ENCODE data around the gene XPO5. TPM values are rescaled to one million over a fixed set of nuclear protein-coding genes. Genes with fewer than 3 reads are reported as not detected.
"Not testable (repeated sequence)": the region's sequence is repeated elsewhere in the genome, so short reads cannot be mapped to it uniquely, and the experiment has no call there.

Gene XPO5
- total RNA-seq, 3 donors from 2014 or later: 24.0 to 29.4 (median 29.2) TPM

GRCh38 chr6:43570876-43571441 lies 4.9 kb downstream of the XPO5 start:
- no peak for ATAC-seq
- H3K36me3 ChIP-seq (ENCODE audit: low read depth): peaks cover 7% of the 10 kb centered on the region
- H3K4me3 ChIP-seq: no peak overlapping the region

GRCh38 chr6:43559328-43559727 lies 16.5 kb downstream of the XPO5 start:
- no peak for ATAC-seq
- intact Hi-C loops (cut with DNase I, micrococcal nuclease): no loop called here
- peaks cover 14% of the 10 kb centered on the region for H3K36me3 ChIP-seq (ENCODE audit: low read depth)

More at GRCh38 chr6:43570876-43571441, 4.9 kb downstream of the XPO5 start:
- TF ChIP-seq CTCF (IDR thresholded peaks at IDR 0.05): no peak
- Histone ChIP-seq H3K4me1 (ENCODE audit: low read depth) (no peaks in the 10 kb centered on the region), H3K9me3 (no peaks in the 10 kb centered on the region)
- intact Hi-C loops (cut with DNase I, micrococcal nuclease): no loop called here
- no peak for DNase-seq

GRCh38 chr6:43557620-43558019 lies 18.2 kb downstream of the XPO5 start:
- intact Hi-C loops (cut with DNase I, micrococcal nuclease); H3K4me3 ChIP-seq; H3K9me3 ChIP-seq; H3K4me1 ChIP-seq (ENCODE audit: low read depth); DNase-seq; ATAC-seq: not testable (repeated sequence)
- H3K36me3 ChIP-seq (ENCODE audit: low read depth): peaks cover 14% of the 10 kb centered on the region

More at GRCh38 chr6:43559328-43559727, 16.5 kb downstream of the XPO5 start:
- no peak for TF ChIP-seq CTCF (IDR thresholded peaks at IDR 0.05)
- no peaks in the 10 kb centered on the region for H3K4me1 ChIP-seq (ENCODE audit: low read depth)
- no peaks in the 10 kb centered on the region for H3K9me3 ChIP-seq
- no peak overlapping the region for H3K4me3 ChIP-seq
- no peak for DNase-seq

- H3K4me3 ChIP-seq: no peak overlapping the region
- intact Hi-C loops (cut with DNase I, micrococcal nuclease): loop anchor here in 1 of 2 donors (10.0 kb wide), 1 partner anchor 58 kb away; no protein-coding TSS in a partner anchor
- ATAC-seq (no peak), DNase-seq (no peak)
- no peaks in the 10 kb centered on the region for H3K9me3 ChIP-seq
- no peaks in the 10 kb centered on the region for H3K4me1 ChIP-seq (ENCODE audit: low read depth)
- peaks cover 5% of the 10 kb centered on the region for H3K36me3 ChIP-seq (ENCODE audit: low read depth)
- no peak for TF ChIP-seq CTCF (IDR thresholded peaks at IDR 0.05)
Measured at GRCh38 chr6:43547222-43547621, 28.6 kb downstream of the XPO5 start.

- ATAC-seq (no peak), DNase-seq (no peak)
- no peak for TF ChIP-seq CTCF (IDR thresholded peaks at IDR 0.05)
- Histone ChIP-seq H3K9me3 (no peaks in the 10 kb centered on the region), H3K4me1 (ENCODE audit: low read depth) (no peaks in the 10 kb centered on the region), H3K36me3 (ENCODE audit: low read depth) (peaks cover 5% of the 10 kb centered on the region), H3K4me3 (no peak overlapping the region)
- intact Hi-C loops (cut with DNase I, micrococcal nuclease): loop anchor here in 1 of 2 donors (10.0 kb wide), 1 partner anchor 60 kb away; no protein-coding TSS in a partner anchor
Measured at GRCh38 chr6:43544461-43544860, 31.4 kb downstream of the XPO5 start.

- intact Hi-C loops (cut with DNase I, micrococcal nuclease): loop anchor here in 1 of 2 donors (10.0 kb wide), 1 partner anchor 63 kb away; no protein-coding TSS in a partner anchor
- no peak for ATAC-seq
- Histone ChIP-seq H3K4me1 (ENCODE audit: low read depth) (no peaks in the 10 kb centered on the region), H3K4me3 (no peak overlapping the region), H3K36me3 (ENCODE audit: low read depth) (peaks cover 5% of the 10 kb centered on the region), H3K9me3 (no peaks in the 10 kb centered on the region)
- TF ChIP-seq CTCF (IDR thresholded peaks at IDR 0.05): no peak
- DNase-seq: no peak
Measured at GRCh38 chr6:43541774-43542471, 33.9 kb downstream of the XPO5 start.
